Measurements from ENCODE around the gene SSRP1.

- TF ChIP-seq GATA3 (IDR thresholded peaks at IDR 0.05; ENCODE audit: low read depth, low read length) (no peak), GATA2 (IDR thresholded peaks at IDR 0.05; ENCODE audit: low read depth, low read length) (no peak)
Measured at GRCh38 chr11:57305523-57305922, 30.2 kb downstream of the SSRP1 start.
